Smooth muscle cell (in vitro differentiated cells): ENCODE measurements around the gene ASAP2. TPM values are rescaled to one million over a fixed set of nuclear protein-coding genes. Genes with fewer than 3 reads are reported as not detected.
A peak's percentile ranks its signal among the peaks of the same experiment; 100 is the strongest.

ENCODE experiments used
- DNase-seq: peaks from one replicate; lab custom pipeline; 2025; ENCODE audit not compliant: unreplicated experiment; lab: John Stamatoyannopoulos, UW
- H2AFZ ChIP-seq: fragments of 200-600 bp; sonication (generic); 2 replicates; pipeline ENCODE4 v1.6.0; 2016; ENCODE audit warnings: antibody characterized with exemption, low read depth, mild to moderate bottlenecking
- H3F3A ChIP-seq: fragments of 200-600 bp; sonication (generic); 2 replicates; pipeline ENCODE4 v1.6.0; 2017; ENCODE audit warnings: antibody characterized with exemption, low read depth
- H3K27ac ChIP-seq: fragments of 200-600 bp; sonication (generic); 2 replicates; pipeline ENCODE4 v1.5.1; 2016; ENCODE audit warnings: low read depth, mild to moderate bottlenecking
- H3K27me3 ChIP-seq: fragments of 200-600 bp; sonication (generic); 2 replicates; pipeline ENCODE4 v1.6.1; 2016; ENCODE audit warnings: low read depth, mild to moderate bottlenecking
- H3K36me3 ChIP-seq: fragments of 200-600 bp; sonication (generic); 2 replicates; pipeline ENCODE4 v1.5.1; 2016; ENCODE audit warnings: low read depth
- H3K4me1 ChIP-seq: fragments of 200-600 bp; sonication (generic); 2 replicates; pipeline ENCODE4 v1.5.1; 2016; ENCODE audit warnings: low read depth
- H3K4me2 ChIP-seq: fragments of 200-600 bp; sonication (generic); 2 replicates; pipeline ENCODE4 v1.6.0; 2016; ENCODE audit warnings: mild to moderate bottlenecking
- H3K4me3 ChIP-seq: fragments of 200-600 bp; sonication (generic); 2 replicates; pipeline ENCODE4 v1.5.1; 2016; ENCODE audit warnings: mild to moderate bottlenecking
- H3K79me2 ChIP-seq: fragments of 200-600 bp; sonication (generic); 2 replicates; pipeline ENCODE4 v1.6.0; 2016; ENCODE audit warnings: low read depth, mild to moderate bottlenecking
- H3K9ac ChIP-seq: fragments of 200-600 bp; sonication (generic); 2 replicates; pipeline ENCODE4 v1.6.0; 2016; ENCODE audit warnings: low read depth
- H3K9me3 ChIP-seq: fragments of 200-600 bp; sonication (generic); replicated peaks from 2 replicates; pipeline ENCODE4 v1.5.1; 2016; ENCODE audit warnings: low read depth
- H4K20me1 ChIP-seq: fragments of 200-600 bp; sonication (generic); 2 replicates; pipeline ENCODE4 v1.6.0; 2016; ENCODE audit warnings: low read depth
- CTCF ChIP-seq: fragments of 200-600 bp; sonication (generic); IDR thresholded peaks from 2 replicates; pipeline ENCODE4 v1.5.1; 2017; ENCODE audit warnings: borderline replicate concordance, mild to moderate bottlenecking, antibody characterized with exemption; ENCODE audit not compliant: insufficient read depth, poor library complexity, severe bottlenecking
- WGBS: methylation state at CpG from one replicate; pipeline ENCODE4 v1.1.7; 2016; ENCODE audit warnings: low lambda C conversion rate; 5-methylcytosine and 5-hydroxymethylcytosine counted together
- polyA plus RNA-seq: library from polyadenylated mRNA; unstranded; fragments of >200 nt; fragmentation: Nextera tagmentation; extraction: Ambion mirVana; gene quantifications from 2 replicates; pipeline ENCODE4 v1.2.1, GENCODE V29; 2016
- total RNA-seq: library from RNA; depleted of rRNA; stranded (reverse); fragments of >200 nt; gene quantifications from 2 replicates; pipeline ENCODE4 v1.2.3, GENCODE V29; 2014

Gene ASAP2
- total and polyA plus RNA-seq, 2 experiments from 2014 or later, result 8.8 to 23.1 TPM

DNA sequence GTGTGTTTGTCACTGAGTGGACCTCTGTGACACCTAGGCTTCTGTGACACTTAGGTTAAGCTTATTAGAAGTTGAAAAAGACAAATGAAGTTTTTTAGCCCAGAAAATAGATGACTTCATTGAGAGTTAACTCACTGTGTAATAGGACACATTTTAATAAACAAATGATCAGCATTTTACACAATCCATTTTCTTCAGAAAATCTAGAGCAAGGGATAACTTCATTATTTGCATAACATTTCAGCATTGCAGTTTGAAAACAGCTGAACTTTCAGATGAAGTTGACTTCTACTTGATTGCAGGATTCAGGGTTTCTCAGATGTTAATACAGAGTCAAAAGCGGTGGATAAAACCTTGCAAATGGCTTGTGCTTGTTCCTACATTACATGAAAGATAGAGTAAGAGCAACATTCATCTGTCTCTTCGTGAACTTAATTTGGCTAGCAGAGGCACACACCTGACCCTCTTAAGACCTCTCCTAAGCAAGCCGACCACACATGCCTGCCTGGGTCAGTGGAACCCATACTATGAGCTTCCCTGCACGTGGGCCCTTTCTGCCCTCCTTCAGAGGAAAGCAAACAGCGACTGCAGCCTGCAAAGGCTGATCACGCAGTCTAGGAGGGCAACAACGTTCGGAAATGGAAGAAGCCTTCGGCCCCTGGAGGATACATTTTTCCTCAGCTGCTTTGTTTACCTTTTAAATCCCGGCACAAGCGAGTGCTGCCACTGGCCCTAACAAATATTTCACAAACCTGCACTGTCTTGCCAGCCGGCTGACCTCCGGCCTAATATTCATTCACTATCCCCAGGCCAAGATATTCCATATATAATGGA, 200.1 kb downstream of the ASAP2 start:
- 70% methylated on average over 13 of the region's 13 CpGs for WGBS
- no peak overlapping the region for H3K4me2 ChIP-seq
- peaks cover 3% of the 10 kb centered on the region for H3K79me2 ChIP-seq
- H3K36me3 ChIP-seq, result peaks cover 6% of the 10 kb centered on the region
- peaks cover 7% of the 10 kb centered on the region for H4K20me1 ChIP-seq
- no peaks in the 10 kb centered on the region for H3K27me3 ChIP-seq
- H3K27ac ChIP-seq, result peak overlapping the region; percentile 22
- no peak overlapping the region for H3K9ac ChIP-seq
- no peak for TF ChIP-seq CTCF
- H3F3A ChIP-seq, result peaks cover 21% of the 10 kb centered on the region
- no peaks in the 10 kb centered on the region for H3K9me3 ChIP-seq
- no peaks in the 10 kb centered on the region for H3K4me1 ChIP-seq
- no peak overlapping the region for H3K4me3 ChIP-seq
- no peak for DNase-seq
- no peak overlapping the region for H2AFZ ChIP-seq

DNA sequence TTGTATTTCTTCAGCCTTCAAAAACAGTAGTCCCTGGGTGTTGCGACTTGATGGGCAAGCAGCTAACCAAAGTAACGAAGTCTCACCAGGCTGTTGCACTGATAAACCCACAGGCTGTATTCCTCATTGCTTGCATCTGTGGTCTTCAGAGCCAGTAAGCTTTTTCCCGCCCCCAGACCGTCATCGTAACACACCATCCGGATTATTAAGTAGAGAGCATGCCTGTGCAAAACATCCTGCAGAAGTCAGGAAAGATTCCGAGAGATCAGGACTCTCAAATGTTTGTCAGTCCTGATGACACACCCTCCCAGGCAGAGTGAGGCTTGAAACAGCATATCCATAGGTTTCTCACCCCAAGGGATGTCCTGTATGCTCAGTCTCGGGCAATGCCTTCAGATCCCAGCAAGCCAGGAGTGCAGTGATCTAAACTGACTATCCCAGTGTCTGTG, 200.8 kb downstream of the ASAP2 start:
- Histone ChIP-seq H3K4me2 (no peak overlapping the region), H3K9ac (no peak overlapping the region), H3K4me1 (no peaks in the 10 kb centered on the region), H4K20me1 (peaks cover 7% of the 10 kb centered on the region), H3K9me3 (no peaks in the 10 kb centered on the region), H2AFZ (no peak overlapping the region), H3K27ac (peak overlapping the region; percentile 22), H3K27me3 (no peaks in the 10 kb centered on the region), H3F3A (peaks cover 21% of the 10 kb centered on the region), H3K4me3 (no peak overlapping the region), H3K79me2 (peaks cover 3% of the 10 kb centered on the region), H3K36me3 (peaks cover 6% of the 10 kb centered on the region)
- DNase-seq, result no peak
- no peak for TF ChIP-seq CTCF
- 46% methylated on average over 8 of the region's 8 CpGs for WGBS

DNA sequence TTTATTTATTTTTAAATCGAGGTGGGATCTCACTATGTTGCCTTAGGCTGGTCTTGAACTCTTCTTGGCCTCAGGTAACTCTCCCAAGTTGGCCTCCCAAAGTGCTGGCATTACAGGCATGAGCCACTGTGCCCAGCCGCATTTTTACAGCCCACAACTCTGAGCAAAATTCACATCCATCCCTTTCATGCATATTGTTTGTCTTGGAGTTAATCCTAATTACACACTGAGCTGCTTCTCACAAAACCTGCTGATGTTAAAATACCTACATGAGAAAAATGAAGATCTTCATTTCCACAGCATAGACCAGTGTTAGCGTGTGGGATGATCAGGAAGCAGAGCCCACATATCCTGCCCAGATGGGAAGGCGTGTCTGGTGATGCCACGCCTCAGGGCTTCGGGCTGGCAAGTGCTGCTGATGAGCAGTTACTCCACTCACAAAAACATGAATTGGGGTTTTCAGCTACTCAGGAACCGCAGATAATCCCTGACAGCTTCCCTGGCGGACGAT, 202.1 kb downstream of the ASAP2 start:
- H3K36me3 ChIP-seq, result peaks cover 11% of the 10 kb centered on the region
- no peak overlapping the region for H3K4me3 ChIP-seq
- H3K79me2 ChIP-seq, result peaks cover 16% of the 10 kb centered on the region
- no peak overlapping the region for H3K9ac ChIP-seq
- no peaks in the 10 kb centered on the region for H3K9me3 ChIP-seq
- H3F3A ChIP-seq, result peaks cover 21% of the 10 kb centered on the region
- H3K4me1 ChIP-seq, result no peaks in the 10 kb centered on the region
- no peak overlapping the region for H2AFZ ChIP-seq
- TF ChIP-seq CTCF, result no peak
- no peak overlapping the region for H3K4me2 ChIP-seq
- WGBS, result 94% methylated on average over 9 of the region's 9 CpGs
- H4K20me1 ChIP-seq, result peaks cover 7% of the 10 kb centered on the region
- no peak overlapping the region for H3K27ac ChIP-seq
- no peak for DNase-seq
- no peaks in the 10 kb centered on the region for H3K27me3 ChIP-seq
